NCI-H1092 (cell line): ENCODE results near the gene ERBB3.

ENCODE experiments used
- DNase-seq: peaks from one replicate; lab custom pipeline; 2025; lab: John Stamatoyannopoulos, UW

Gene ERBB3

GRCh38 chr12:56134897-56135296, 54.9 kb downstream of the ERBB3 start:
- DNase-seq, result no peak

DNA sequence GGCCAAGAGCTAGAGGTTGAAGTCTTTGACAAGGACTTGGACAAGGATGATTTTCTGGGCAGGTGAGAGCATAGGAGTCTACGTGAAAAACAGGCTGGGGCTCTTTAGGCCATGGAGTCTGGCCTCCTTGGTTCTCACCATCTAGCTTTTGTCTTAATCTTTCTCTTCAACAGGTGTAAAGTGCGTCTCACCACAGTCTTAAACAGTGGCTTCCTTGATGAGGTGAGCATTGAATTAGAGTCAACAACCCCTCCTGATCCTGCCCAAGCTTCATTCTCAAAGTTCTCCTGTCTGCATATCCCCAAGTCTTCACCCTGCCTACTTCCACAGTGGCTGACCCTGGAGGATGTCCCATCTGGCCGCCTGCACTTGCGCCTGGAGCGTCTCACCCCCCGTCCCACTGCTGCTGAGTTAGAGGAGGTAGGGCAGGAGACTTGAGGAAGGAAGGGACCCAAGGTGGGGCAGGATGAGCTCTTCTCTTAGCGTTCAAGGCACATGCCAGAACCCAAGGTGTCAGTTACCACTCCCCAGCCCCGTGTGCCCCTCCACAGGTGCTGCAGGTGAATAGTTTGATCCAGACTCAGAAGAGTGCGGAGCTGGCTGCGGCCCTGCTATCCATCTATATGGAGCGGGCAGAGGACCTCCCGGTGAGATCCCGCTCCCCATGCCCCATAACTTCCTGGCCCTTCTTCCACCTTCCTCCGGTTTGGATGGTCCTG, 58.0 kb downstream of the ERBB3 start:
- no peak for DNase-seq

GRCh38 chr12:56141946-56142784, 62.2 kb downstream of the ERBB3 start:
- no peak for DNase-seq

DNA sequence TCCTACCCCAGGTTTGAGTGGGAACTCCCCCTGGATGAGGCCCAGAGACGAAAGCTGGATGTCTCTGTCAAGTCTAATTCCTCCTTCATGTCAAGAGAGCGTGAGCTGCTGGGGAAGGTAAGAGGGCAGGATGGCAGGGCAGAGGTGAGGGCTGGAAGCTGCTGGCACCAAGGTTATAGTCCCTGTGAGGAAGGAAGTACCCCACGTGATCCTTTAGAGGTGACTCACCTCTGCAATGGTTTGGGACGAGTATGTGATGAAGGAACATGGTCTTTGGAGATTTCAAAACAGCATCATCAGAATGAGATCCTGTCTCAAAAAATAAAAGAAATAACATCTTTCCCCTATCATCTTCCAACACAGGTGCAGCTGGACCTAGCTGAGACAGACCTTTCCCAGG, 63.3 kb downstream of the ERBB3 start:
- DNase-seq, result no peak

DNA sequence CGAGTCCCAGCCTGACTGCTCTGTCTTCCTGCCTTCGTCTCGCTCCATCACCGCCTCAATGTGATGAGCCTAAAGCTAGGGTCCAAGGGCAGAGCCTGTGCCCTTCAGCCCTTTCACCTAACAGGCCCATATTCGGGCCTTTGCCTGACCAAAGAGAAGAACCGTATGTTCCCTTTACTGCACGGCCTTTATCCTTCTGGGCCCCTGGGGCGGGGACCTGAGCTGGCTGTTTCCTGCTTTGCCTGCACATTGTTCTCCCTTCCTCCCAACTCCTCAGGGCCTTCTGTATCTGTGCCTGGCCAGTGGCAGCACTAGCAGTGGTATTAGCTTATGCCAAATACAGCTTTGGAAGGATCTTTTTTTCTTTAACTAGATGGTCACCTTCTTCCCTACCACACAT, 63.9 kb downstream of the ERBB3 start:
- DNase-seq, result no peak

DNA sequence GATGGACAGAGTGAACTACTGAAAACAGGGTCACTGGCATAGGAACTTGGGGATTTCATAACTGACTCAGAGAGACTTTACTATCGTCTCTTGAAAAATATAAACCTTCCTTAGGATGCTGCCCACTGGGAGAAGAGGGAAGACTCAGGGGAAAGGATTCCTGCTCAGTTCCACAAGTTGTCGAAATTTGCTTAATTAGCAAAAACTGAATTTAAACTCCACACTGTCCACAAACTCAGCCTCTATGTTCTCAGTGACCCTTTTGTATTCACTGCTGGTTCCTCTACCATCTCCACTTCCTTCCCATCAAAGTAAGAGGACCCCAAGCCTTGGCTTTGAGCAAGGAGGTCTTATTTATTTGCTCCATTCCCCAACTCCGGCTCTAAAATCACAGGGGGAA, 65.3 kb downstream of the ERBB3 start:
- DNase-seq, result no peak

DNA sequence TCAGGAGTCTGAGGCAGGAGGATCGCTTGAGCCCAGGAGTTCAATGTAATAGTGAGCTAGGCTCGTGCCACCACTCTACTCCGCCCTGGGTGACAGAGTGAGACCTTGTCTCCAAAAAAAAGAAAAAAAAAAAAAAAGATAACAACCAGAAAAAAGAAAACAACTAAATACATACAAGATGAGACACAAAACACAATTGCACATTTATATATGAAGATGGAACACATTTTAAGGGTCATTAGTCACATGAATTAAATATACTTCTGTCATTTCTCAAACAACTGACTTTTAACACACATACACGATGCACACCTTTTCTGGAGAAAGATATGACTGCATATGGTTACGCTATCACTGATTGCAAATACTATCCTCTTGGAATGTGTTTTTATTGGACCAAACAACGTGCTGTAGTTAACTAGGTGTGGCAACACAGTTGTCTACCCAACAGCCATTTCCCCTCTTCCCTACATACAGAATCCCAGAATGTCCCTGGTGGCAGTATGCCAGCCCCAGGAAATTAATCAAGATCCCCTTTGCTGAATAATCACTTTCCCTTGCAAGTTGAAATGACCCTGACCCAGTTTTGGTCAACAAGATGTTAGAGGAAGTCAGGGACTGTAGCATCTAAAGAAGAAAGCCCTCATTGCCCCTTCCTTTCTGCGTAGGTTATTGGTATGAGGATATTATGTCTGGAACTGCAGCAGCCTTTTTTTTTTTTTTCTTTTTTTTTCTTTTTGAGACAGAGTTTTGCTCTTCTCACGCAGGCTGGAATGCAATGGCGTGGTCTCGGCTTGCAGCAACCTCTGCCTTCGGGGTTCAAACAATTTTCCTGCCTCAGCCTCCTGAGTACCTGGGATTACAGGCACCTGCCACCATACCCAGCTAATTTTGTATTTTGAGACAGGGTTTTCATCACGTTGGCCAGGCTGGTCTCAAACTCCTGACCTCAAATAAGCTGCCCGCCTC, 66.8 kb downstream of the ERBB3 start:
- no peak for DNase-seq

DNA sequence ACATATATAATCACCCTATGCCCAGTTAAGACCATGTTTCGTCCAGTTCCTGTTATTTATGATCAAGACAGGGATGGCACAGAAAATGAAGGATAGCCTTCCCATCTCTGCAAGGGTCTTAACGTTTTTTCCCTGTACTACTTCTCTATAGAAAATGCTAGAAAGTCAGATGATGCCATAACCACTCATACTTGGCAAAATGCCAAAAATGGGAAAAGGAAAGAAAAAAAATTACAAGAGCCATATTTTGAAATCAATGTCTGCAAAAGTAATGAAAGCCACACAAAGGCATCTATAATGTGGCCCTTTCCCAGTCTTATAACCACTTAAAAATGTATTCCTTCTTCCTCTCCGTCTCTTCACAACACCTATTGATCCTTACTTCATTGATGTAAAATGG, 70.6 kb downstream of the ERBB3 start:
- DNase-seq, result no peak

DNA sequence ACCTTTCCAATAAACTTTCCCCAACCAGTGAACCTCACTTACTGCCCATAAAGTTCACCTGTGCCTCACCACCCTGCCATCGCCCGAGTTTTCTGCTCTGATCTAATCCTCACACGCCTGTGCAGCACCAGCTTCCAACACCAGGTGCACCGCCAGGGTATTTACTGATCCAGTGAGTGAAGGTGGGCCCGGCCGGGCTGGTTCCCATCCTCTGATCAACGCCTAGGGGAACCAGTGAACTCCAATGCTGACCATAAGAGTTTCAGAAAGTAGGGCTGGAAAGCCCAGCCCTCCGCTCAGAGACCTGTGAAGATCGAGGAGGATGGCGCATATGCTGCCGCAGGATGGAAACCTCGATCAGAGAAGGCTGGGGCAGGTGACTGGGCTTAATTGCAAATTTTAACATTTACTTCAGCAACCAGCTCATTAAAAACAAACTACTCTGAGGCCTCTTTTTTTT, 71.7 kb downstream of the ERBB3 start:
- peak; percentile 31 for DNase-seq

DNA sequence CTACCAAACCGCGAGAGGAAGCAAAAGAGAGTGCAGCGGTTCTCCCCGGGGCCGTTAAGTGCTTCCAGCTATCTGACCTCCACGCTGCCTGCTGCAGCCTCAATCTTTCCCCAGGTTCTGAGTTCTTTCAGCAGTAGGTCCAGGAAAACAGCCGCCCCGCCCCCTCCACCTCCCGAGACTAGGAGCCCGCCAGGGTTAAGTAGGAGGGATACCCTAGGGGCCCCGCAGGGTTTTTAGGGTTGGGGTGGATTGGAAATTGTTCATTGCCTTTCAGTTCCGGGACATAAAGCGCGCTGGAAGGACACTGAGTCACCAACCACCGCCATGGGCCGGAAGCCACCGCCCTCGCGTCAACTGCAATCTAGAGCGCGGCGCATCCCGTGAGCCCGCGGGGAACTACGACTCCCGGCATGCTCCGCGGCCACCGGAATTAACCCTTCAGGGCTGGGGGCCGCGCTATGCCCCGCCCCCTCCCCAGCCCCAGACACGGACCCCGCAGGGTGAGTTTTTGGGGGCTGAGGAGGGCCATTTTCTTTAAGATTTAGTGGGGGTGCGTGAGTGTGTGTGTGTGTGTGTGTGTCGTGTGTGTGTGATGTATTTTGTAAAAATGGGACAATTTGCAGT, 72.3 kb downstream of the ERBB3 start, which contains the start of gene MYL6B:
Gene MYL6B, plus strand, starts transcription at position 456 of the 624 bp plus-strand sequence. CDS start 1,332 bp downstream, outside the sequence.
- peak; percentile 65 for DNase-seq
